ENCODE results near the gene TMEM79.

TMEM79 gene

GRCh38 chr1:156281281-156281680 is 2.8 kb upstream of the TMEM79 start:
- Histone ChIP-seq H3K36me3 (peaks cover 56% of the 10 kb centered on the region), H3K4me1 (peaks cover 34% of the 10 kb centered on the region), H3K4me2 (peak overlapping the region; percentile 92), H3K9me3 (no peaks in the 10 kb centered on the region), H3K27ac (peak overlapping the region; percentile 95), H3K9ac (peak overlapping the region; percentile 96), H4K20me1 (peaks cover 55% of the 10 kb centered on the region), H3K4me3 (peak overlapping the region; percentile 83), H3K27me3 (no peaks in the 10 kb centered on the region)
- no peak for TF ChIP-seq Cebpa-rat (IDR thresholded peaks at IDR 0.05)

GRCh38 chr1:156281693-156282478 is 2.2 kb upstream of the TMEM79 start:
- peak overlapping the region; percentile 83 for H3K4me3 ChIP-seq
- TF ChIP-seq Cebpa-rat (IDR thresholded peaks at IDR 0.05) = no peak
- peaks cover 56% of the 10 kb centered on the region for H3K36me3 ChIP-seq
- peaks cover 34% of the 10 kb centered on the region for H3K4me1 ChIP-seq
- H3K27me3 ChIP-seq = no peaks in the 10 kb centered on the region
- no peaks in the 10 kb centered on the region for H3K9me3 ChIP-seq
- H3K27ac ChIP-seq = peak overlapping the region; percentile 95
- peak overlapping the region; percentile 92 for H3K4me2 ChIP-seq
- peaks cover 50% of the 10 kb centered on the region for H4K20me1 ChIP-seq
- H3K9ac ChIP-seq = peak overlapping the region; percentile 96

GRCh38 chr1:156282479-156283222 is 1.5 kb upstream of the TMEM79 start, which contains the start of gene SMG5:
Gene SMG5 (minus strand): TSS chr1:156282825. CDS start chr1:156282680, 145 bp downstream.
- H3K4me2 ChIP-seq = peak within 1 kb of the TSS; percentile 95
- H3K27me3 ChIP-seq = no peaks in the 10 kb centered on the region
- H3K4me3 ChIP-seq = peak within 1 kb of the TSS; percentile 83
- H3K9ac ChIP-seq = peak within 1 kb of the TSS; percentile 96
- H3K36me3 ChIP-seq = peaks cover 49% of the 10 kb centered on the region
- TF ChIP-seq Cebpa-rat (IDR thresholded peaks at IDR 0.05) = no peak
- peaks cover 34% of the 10 kb centered on the region for H3K4me1 ChIP-seq
- H3K9me3 ChIP-seq = no peaks in the 10 kb centered on the region
- H4K20me1 ChIP-seq = peaks cover 44% of the 10 kb centered on the region
- H3K27ac ChIP-seq = peak within 1 kb of the TSS; percentile 95

GRCh38 chr1:156283521-156283920 is 604 bp upstream of the TMEM79 start:
- H3K9me3 ChIP-seq = no peaks in the 10 kb centered on the region
- H3K27ac ChIP-seq = peak overlapping the region; percentile 95
- H3K36me3 ChIP-seq = peaks cover 43% of the 10 kb centered on the region
- peak overlapping the region; percentile 96 for H3K9ac ChIP-seq
- peaks cover 35% of the 10 kb centered on the region for H4K20me1 ChIP-seq
- H3K4me1 ChIP-seq = peaks cover 34% of the 10 kb centered on the region
- peak overlapping the region; percentile 95 for H3K4me2 ChIP-seq
- peak overlapping the region; percentile 83 for H3K4me3 ChIP-seq
- H3K27me3 ChIP-seq = no peaks in the 10 kb centered on the region
- TF ChIP-seq Cebpa-rat (IDR thresholded peaks at IDR 0.05) = no peak

- H3K4me3 ChIP-seq = no peak overlapping the region
- peaks cover 23% of the 10 kb centered on the region for H4K20me1 ChIP-seq
- no peaks in the 10 kb centered on the region for H3K27me3 ChIP-seq
- TF ChIP-seq Cebpa-rat (IDR thresholded peaks at IDR 0.05) = no peak
- H3K4me1 ChIP-seq = peaks cover 34% of the 10 kb centered on the region
- H3K9me3 ChIP-seq = no peaks in the 10 kb centered on the region
- no peak overlapping the region for H3K9ac ChIP-seq
- H3K36me3 ChIP-seq = peaks cover 39% of the 10 kb centered on the region
- no peak overlapping the region for H3K27ac ChIP-seq
- no peak overlapping the region for H3K4me2 ChIP-seq
Measured at GRCh38 chr1:156284757-156285156, 632 bp downstream of the TMEM79 start.

- Histone ChIP-seq H3K4me1 (peaks cover 29% of the 10 kb centered on the region), H4K20me1 (peaks cover 16% of the 10 kb centered on the region), H3K4me2 (no peak overlapping the region), H3K36me3 (peaks cover 33% of the 10 kb centered on the region), H3K27ac (no peak overlapping the region), H3K4me3 (no peak overlapping the region), H3K9ac (no peak overlapping the region), H3K9me3 (no peaks in the 10 kb centered on the region), H3K27me3 (no peaks in the 10 kb centered on the region)
- TF ChIP-seq Cebpa-rat (IDR thresholded peaks at IDR 0.05) = no peak
Measured at GRCh38 chr1:156285437-156285836, 1.3 kb downstream of the TMEM79 start.

- H3K27me3 ChIP-seq = no peaks in the 10 kb centered on the region
- H4K20me1 ChIP-seq = peaks cover 10% of the 10 kb centered on the region
- H3K4me1 ChIP-seq = peaks cover 22% of the 10 kb centered on the region
- H3K27ac ChIP-seq = no peak overlapping the region
- H3K4me2 ChIP-seq = no peak overlapping the region
- H3K36me3 ChIP-seq = peaks cover 34% of the 10 kb centered on the region
- H3K4me3 ChIP-seq = no peak overlapping the region
- H3K9me3 ChIP-seq = no peaks in the 10 kb centered on the region
- 0 out of 2 replicates have a peak overlapping the region, but pooled peaks have one; percentile 19 for H3K9ac ChIP-seq
- no peak for TF ChIP-seq Cebpa-rat (IDR thresholded peaks at IDR 0.05)
Measured at GRCh38 chr1:156286061-156286460, 1.9 kb downstream of the TMEM79 start.

GRCh38 chr1:156289857-156290256 is 5.7 kb downstream of the TMEM79 start:
- no peaks in the 10 kb centered on the region for H4K20me1 ChIP-seq
- no peak overlapping the region for H3K27ac ChIP-seq
- no peak for TF ChIP-seq Cebpa-rat (IDR thresholded peaks at IDR 0.05)
- no peak overlapping the region for H3K9ac ChIP-seq
- no peaks in the 10 kb centered on the region for H3K9me3 ChIP-seq
- H3K4me3 ChIP-seq = no peak overlapping the region
- no peaks in the 10 kb centered on the region for H3K27me3 ChIP-seq
- H3K4me2 ChIP-seq = no peak overlapping the region
- H3K36me3 ChIP-seq = peaks cover 49% of the 10 kb centered on the region
- no peaks in the 10 kb centered on the region for H3K4me1 ChIP-seq

- H3K4me1 ChIP-seq = no peaks in the 10 kb centered on the region
Measured at GRCh38 chr1:156291226-156292061, 7.3 kb downstream of the TMEM79 start.

More at GRCh38 chr1:156291226-156292061, 7.3 kb downstream of the TMEM79 start:
- no peaks in the 10 kb centered on the region for H3K9me3 ChIP-seq
- H4K20me1 ChIP-seq = no peaks in the 10 kb centered on the region
- H3K4me3 ChIP-seq = no peak overlapping the region
- TF ChIP-seq Cebpa-rat (IDR thresholded peaks at IDR 0.05) = no peak
- no peak overlapping the region for H3K9ac ChIP-seq
- peaks cover 33% of the 10 kb centered on the region for H3K36me3 ChIP-seq
- no peak overlapping the region for H3K4me2 ChIP-seq
- H3K27me3 ChIP-seq = no peaks in the 10 kb centered on the region
- H3K27ac ChIP-seq = no peak overlapping the region

All from BLaER1 (cell line).